Suppressor macrophage treated with lipopolysaccharide for 4 hours (primary cell): ENCODE data around the gene REX1BD.
"Not testable (repeated sequence)": the region's sequence is repeated elsewhere in the genome, so short reads cannot be mapped to it uniquely, and the experiment has no call there.

Experiments used
- DNase-seq: peaks from one replicate; pipeline ENCODE4 v3.0.0-alpha.2; 2020

REX1BD gene

DNA sequence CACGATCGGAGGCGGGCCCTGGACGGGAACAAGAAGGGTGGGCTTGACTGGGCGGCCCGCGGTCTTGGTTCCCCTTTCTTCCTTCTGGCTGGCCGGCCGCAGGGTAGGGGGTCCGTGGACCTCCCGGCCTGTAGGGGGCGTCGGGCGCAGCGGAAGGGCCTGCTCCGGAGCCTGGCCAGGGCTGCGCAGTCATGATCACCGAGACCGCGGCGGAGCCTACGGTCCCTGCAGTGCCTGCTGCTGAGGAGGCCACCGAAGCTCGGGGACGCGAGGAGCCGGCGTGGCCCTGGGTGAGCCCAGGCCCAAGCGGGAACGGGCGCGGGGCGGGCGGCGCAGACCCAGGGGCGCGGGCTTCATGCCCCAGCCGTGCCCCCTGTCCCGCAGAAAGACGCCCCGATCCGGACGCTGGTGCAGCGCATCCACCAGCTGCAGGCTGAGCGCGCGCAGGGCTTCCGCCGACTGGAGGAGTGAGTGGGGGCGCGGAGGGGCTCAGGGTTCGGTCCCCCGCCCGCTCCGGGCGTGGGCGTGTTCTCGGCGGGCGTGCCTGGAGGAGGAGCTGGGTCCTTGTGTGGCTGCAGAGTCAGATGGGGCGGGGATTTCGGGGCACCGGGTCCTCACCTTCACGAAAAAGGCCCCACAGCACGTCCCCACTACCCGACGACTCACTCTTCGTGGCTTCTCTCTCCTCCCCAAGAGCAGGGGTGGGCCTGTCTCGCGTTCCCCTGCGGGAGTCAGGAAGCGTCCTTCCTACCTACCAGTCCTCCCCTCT, at the start of gene REX1BD:
REX1BD (plus strand) TSS at position 188 of the 769 bp plus-strand sequence; CDS start at position 192, 4 bp downstream.
- peak; percentile 91 for DNase-seq

DNA sequence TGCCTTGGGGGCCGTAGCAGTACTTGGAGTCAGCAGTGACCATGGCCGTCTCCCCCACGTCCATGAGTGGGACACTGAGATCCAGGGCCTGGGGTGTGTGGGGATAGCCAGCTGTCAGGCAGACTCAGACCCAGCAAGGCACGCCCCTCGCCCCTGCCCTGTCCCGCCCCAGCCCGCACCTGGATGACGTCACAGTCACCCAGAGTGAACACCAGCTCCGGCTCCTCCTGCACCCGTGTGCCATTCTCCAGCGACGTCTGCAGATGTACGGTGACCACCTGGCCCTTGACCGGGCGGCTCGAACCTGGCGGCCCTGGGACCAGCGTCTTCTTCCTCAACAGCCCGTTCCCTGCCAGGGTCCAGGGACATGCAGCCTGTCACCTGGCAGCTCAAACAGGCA, 49.2 kb upstream of the REX1BD start:
- DNase-seq, result no peak

DNA sequence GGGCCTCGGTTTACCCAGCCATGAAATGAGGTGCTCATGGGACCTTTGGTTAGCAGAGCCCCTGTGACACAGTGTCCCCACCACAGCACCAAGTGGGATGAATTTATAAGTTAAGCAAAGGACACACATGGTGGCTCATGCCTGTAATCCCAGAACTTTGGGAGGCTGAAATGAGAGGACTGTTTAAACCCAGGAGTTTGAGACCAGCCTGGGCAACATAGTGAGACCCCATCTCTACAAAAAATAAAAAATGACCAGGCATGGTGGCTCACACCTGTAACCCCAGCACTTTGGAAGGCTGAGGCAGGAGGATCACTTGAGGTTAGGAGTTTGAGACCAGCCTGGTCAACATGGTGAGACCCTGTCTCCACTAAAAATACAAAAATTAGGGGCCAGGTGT, 48.4 kb upstream of the REX1BD start:
- not testable (repeated sequence) for DNase-seq

DNA sequence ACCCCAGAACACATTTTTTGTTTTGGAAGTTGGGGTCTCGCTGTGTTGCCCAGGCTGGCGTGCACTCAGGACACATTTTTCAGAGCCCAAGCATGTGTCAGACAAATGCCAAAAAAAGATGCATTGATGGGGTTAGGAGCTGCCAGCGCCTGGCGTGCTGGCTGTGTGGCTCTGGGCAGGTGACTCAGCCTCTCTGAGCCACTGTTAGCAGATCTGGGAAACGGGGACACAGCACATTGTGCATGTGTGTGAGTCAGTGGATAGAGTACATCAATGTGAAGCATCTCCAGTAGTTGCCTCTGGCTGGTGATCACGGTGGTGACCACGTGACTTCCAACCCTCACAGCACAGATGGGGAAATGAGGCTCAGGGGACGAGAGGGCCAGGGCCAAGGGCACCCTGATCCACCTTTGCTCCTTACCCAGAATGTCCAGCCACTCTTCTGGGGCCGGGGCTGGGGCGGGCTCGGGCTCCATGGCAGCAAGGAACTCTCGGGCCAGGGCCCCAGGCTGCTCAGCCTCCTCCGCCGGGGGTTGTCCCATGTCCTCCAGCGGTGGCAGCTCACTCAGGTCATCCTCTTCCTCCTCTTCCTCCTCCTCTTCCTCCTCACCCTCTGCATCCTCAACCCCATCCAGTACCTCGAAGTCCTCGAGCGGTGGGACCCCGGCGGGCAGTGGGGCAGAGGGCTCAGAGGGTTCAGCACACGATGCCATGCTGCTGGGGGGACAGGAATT, 47.2 kb upstream of the REX1BD start:
- peak; percentile 39 for DNase-seq

DNA sequence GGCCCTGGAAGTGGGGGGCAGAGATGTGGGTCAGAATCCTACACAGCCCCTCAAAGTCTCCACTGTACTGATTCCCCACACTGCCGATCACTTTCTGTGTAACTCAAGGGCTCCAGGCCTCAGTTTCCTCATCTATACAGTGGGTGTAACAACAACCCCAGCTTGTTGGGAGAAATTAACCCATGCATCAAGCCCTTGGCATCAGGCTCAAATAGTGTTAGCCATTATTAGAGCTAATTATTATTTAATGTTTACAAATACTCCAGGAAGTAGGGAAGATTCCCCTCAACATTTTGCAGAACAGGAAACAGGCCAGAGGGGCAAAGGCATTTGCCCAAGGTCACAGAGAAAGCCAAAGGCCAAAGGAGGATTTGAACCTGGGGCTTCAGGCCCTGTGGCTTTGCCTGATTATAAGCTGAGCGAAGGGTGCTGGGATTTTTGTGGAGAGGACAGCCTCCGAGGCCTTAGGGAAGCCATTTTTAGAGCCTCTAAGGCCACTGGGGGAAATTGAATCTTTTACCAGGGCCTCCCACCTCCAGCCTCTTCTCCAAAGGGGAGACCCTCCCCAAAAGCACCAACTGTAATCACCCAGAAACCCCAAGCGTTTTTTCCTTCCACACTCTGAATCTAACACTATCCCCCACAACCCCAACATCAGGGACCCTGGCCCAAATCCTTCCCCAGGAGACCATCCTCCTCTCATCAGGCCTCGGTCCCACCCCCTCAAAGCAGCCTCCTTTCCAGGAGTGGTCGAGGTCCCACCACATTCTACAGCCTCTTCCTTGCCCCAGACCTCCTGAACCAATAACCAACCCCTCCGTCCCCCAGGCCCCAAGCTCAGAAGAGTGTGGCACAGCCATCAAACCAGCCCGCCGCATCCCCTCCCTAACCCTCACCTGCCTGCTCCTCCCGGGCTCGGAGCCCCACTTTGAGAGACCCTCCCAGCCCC, 46.3 kb upstream of the REX1BD start:
- DNase-seq, result no peak

DNA sequence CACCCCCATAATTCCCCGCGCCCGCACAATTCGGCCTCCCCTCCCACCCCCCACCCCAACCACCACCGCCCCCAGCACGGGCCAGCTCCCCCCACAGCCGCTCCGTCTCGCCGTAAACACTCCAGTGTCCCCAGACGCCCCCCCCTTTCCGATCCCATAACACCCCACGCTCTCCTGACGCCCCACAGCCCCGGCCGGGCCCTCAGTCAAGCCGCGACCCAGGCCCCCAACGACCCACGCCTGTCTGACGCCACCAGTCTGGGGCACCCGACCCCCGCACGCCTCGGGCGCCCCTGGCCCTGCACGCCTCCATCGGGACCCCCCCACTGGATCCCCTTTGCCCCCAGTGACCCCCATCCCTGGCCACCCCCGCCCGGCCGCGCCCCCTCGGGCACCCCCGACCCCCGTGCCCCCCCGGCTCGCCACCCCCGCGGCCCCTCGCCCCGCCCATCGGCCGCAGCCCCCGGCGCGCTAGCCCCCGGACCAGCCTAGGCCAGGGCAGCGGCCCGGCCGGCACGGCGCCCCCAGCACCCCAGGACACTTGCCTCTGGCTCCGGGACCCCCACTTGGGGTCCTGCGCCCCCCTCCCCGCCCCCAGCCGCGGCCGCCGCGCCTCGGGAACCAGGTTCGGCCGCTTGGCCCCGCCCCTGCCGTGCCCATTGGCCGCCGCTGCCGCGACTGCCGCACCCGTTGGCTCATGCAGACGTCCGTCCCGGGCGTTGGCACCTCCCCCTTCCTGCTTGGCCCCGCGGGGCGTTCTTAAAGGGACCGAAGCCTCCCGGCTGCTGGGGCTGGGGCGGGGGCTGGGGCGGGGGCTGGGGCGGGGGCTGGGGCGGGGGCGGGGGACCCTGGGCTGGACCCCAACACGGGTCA, 45.4 kb upstream of the REX1BD start, which contains the start of gene FKBP8:
FKBP8 (minus strand) TSS at position 633 of the 873 bp plus-strand sequence. CDS start 1,603 bp downstream, outside the sequence.
- DNase-seq, result peak; percentile 95

DNA sequence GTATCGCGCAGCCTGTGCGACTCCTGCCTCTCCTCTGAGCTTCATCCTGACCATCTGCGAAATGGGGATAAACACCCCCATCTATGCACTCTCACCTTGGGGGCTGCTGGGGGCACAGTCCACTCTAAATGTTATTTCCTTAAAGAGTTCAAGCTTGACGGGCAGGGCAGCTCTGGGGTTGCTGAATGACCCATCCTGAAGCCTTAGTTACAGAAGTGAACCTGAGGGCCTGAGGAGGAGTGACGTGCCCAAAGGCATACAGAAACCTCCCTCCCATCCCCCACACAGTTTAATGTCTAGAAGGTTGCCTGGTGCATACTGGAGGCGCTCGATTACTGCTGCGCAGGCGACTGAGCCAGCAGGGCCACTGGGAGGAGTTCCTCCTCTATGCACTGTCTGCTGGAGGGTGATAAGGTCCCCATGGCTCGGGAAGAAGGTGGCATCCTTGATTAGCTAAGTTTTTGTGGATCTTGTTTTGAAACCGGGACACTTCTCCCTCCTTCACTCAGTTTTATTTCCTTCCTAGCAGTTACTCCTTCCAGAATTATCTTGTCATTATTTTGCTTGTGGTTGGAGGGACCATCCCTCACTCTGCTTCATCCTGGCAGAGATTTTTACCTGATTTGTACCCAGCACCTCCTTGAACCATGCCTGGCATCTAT, 44.7 kb upstream of the REX1BD start:
- peak; percentile 84 for DNase-seq

DNA sequence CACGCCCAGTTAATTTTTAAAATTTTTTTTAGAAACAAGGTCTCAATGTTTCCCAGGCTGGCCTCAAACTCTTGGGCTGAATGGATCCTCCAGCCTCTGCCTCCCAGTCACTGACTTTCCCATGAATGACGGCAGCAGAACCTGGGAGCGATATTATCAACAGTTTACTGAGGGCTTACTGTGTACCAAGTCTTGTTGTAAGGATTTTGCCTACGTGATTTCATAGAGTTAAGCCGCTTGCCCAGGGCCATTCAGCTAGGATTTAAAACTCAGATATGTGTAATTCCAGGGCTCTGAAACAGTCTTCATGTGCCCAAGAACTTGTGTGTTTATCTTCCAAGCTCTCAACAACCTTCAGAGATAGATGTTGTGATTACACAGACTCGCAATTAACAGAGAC, 37.0 kb upstream of the REX1BD start:
- DNase-seq, result no peak

DNA sequence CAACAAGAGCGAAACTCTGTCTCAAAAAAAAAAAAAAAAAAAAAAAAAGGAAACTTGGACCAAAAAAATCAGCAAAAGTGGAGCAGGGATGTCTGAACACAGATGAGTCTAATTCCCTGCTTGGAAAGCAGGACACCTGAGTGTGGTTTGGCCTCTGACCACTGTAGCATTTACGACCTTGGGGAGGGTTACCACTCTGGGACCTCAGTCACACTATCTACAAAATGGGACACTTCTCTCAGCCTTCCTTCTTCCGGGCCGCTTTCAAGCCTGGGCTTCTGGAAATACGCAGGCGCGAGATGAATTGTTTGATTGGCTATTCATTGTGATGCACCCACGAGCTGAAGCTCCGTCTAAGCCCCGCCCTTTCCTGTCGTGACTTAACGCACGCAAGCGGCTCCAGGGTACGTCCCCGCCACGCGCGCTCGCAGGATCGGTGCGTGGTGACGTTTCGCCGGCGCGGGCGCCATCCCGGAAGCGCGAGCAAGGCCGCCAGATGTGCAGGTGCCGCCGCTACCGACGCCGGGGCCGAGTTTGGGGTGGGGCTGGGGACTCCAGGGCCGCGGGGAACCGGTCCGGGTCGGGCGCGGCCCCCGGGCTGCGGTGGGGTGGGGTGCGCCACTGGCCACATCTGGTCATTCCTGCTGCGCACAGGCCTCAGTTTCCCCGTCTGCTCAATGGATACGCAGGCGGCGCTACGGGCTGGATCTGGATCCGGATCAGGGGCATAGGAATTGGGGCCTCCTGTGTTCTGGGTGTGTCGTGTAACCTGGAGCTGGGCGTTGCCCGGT, 31.0 kb upstream of the REX1BD start, which contains the start of gene KXD1:
KXD1 (plus strand) TSS at position 460 of the 791 bp plus-strand sequence. CDS start 4,187 bp downstream, outside the sequence.
- peak; percentile 99 for DNase-seq

DNA sequence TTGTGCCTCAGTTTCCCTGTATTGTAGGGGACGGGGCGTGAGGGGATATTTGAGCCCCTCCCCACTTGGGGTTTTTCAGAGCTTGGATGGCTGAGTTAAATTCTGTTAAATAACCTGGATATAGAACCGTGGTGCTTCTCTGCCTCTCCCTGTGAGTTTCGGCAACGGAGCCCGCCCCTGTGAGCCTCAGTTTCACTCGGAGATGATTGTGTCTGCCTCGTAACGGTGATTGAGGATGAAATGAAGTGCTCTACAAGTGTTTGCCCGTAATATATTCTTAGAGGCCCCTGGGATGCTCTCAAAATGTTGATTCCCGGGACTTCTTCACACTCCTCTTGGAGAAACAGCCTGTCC, 30.4 kb upstream of the REX1BD start:
- DNase-seq, result no peak

DNA sequence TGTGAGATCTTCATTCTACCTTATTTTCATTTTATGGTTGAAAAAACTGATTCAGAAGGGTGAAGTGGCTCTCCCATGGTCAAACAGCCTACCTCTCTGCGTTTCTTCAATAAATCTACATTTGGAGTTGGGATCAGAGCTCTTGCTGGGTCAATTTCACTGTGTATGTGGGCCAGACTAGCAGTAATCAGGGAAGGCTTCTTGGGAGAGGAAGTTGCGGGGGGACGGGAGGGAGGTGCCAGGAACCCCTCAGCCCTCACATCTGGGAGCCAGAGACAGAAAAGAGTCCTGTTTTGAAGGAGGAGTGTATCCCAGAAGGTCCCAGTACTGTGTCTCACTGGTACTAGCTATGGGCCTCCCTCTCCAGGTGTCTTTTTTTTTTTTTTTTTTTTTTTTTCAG, 30.0 kb upstream of the REX1BD start:
- DNase-seq, result no peak

DNA sequence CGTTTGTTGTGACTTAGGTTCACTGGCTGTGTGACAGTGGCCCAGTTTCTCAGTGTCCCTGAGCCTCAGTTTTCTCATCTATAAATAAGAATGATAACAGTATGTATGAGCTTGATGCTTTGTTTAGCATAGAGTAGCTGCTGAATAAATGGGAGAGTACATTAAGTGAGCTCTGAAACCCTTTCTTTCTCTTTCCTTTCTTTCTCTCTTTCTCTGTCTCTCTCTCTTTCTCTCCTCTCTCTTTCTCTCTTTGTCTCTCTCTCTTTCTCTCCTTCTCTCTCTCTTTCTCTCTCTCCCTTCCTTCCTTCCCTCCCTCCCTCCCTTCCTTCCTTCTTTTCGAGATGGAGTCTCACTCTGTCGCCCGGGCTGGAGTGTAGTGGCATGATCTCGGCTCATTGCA, 28.9 kb upstream of the REX1BD start:
- no peak for DNase-seq

DNA sequence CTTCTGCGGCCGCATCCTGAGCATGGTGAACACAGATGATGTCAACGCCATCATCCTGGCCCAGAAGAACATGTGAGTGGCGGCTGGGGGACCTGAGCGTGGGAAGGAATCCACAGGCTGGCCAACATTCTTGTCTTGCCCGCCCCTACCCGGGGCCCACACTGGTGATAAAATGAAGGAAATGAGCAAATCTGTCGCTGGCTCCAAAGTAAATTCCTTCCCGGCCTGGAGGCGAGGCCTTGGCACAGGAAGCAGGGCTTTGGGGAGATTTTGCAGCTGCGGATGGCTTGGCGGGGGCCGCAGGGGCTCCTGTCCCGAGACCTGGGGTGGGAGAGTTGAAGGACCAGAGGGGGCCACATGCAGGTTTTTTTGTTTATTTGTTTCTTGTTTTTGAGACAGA, 26.5 kb upstream of the REX1BD start:
- no peak for DNase-seq

DNA sequence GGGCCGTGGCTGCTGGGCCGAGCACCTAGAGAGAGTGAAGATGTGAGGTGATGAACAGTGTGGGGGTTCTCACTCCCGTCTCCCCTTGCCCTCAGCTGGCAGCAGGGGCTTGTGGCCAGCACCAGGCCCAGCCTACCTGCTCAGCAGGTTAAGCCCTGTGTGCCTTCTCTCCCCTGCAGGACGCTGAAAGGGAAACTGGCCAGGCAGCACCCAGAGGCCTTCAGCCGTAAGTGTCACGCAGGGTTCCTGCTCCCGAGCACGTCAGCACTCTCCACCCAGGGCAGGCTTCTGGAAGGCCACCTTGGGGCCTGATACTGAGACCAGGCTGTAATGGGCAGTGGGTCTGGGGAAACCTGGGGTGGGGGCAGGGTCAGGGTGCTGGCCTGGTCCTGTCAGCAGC, 21.6 kb upstream of the REX1BD start:
- no peak for DNase-seq

DNA sequence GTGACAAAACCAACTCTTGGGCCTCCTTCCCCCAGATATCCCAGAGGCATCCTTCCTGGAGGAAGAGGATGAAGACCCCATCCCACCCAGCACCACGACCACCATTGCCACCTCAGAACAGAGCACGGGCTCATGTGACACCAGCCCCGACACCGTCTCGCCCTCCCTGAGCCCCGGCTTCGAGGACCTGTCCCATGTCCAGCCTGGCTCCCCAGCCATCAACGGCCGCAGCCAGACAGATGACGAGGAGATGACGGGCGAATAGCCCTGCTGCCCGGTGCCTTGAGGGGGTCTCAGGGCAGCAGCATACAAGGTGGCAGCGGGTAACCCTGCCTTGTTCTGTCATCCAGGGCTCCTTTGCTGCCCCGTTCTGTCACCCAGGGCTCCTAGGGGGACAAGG, 20.2 kb upstream of the REX1BD start:
- no peak for DNase-seq

DNA sequence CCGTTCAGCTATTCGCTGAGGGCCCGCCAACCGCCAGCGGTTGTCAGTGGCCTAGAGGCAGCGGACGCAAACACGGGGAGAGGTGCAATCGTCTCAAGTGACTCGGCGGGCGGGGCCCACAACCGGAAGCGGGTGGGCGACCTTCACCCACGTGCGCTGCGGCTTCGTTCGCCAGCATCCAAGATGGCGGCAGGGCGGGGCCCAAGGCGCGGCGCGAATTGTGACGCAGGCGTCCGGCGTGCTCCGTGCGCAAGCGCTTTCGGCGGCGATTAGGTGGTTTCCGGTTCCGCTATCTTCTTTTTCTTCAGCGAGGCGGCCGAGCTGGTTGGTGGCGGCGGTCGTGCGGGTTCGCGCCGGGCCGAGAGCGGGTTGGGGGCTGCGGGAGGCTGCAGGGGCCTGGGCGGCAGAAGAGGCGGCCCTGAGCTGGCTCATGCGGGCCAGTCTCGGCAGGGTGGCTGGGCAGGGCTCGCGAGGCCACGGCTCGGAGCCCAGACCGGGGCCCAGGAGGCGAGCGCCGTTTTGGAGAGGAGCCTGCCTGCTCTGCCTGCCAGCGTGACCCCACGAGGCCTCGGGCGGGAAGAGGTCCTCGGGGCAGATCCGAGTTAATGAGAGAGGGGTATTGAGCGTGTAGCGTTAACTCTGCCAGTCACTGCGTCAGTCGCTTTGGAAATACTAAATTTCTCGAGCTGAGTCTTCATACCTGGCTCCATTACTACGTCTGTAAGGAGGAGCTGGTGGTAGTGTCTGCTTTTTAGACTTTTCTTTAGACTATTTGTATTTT, 16.8 kb upstream of the REX1BD start, which contains the start of gene UBA52:
UBA52 (plus strand) TSS at position 294 of the 781 bp plus-strand sequence. CDS start 1,444 bp downstream, outside the sequence.
- DNase-seq, result peak; percentile 100

DNA sequence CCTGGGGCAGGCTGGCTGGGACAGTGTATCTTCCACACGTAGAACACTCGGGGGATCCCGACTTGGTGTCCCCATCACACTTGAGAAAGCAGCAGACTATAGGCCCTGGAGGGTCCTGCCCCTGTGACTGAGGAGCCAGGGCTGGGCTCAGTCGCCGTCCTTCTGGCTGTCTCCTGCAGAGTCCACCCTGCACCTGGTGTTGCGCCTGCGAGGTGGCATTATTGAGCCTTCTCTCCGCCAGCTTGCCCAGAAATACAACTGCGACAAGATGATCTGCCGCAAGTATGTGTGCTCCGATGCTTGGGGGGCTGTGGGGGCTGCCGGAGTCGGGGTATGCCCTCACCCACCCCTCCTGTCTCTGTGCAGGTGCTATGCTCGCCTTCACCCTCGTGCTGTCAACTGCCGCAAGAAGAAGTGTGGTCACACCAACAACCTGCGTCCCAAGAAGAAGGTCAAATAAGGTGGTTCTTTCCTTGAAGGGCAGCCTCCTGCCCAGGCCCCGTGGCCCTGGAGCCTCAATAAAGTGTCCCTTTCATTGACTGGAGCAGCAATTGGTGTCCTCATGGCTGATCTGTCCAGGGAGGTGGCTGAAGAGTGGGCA, 13.8 kb upstream of the REX1BD start:
- DNase-seq, result no peak

DNA sequence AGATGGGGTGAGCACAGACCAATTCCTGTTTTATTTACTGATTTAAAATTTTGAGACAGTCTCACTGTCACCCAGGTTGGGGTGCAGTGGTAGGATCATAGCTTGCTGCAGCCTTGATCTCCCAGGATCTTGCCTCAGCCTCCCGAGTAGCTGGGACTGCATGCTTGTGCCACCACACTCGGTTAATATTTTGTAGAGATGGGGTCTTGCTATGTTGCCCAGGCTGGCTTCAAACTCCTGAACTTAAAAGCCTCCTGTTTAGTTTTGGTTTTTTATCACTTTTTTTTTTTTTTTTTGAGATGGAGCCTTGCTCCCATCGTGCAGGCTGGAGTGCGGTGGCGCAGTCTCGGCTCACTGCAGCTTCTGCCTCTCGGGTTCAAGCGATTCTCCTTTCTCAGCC, 12.2 kb upstream of the REX1BD start:
- DNase-seq, result no peak

DNA sequence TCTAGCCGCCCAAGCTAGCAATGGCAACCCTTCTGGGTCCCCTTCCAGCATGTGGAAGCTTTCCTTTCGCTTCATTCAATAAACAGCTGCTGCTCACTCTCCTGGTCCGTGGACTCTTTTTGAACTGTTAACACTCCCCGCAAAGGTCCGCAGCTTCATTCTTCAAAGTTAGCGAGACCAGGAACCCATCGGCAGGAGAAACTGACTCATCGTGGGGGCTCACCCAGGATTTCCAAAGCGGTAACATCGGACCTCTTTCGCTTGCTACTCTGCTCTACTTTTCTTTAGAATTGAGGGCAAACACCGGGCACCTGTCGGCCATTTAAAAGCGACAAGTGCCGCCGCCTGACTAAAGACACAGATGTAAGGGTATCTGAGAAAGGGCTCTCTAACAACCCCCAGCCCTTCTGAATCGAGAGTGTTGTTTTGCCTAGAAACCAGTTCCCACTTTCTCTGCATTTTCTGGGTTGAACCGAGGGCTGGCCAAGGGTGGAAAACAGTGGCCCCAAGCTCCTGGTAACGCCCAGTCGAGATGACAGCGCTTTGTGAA, 11.2 kb upstream of the REX1BD start:
- DNase-seq, result no peak
